Bladder microvascular endothelial cell (primary cell): Measurements from ENCODE around the gene SCN7A. TPM values are rescaled to one million over a fixed set of nuclear protein-coding genes. Genes with fewer than 3 reads are reported as not detected.

Source experiments
- total RNA-seq: library from RNA; depleted of rRNA; stranded (reverse); fragments of >200 nt; gene quantifications from 2 replicates; pipeline ENCODE4 v1.2.3, GENCODE V29; 2014

SCN7A gene
- total RNA-seq, result not detected in 2 replicates

DNA sequence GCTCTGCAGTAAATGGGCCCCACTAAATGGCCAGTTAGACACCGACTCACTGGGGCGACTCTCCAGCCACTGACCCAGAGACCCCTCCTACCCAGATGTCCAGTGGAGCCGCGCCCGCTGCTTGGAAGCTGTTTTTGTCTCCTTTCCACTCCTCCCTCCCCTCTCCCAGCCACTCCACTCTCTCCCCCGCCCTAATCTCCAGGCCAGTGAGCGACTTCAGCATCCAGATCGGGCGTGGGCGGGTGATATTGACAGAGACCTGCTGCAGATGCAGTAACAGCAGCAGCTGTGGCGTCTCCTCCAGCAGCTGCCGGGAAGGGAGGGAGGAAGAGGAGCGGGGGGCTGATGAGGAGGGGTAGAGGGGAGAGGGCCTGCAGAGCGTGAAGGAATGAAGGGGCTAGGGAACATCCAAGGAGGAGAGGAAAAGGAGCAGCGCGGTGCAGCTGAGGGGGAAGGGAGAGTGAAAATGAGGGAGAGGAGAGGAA is at the start of gene SCN7A:
Gene SCN7A, minus strand, starts transcription at position 110 of the 485 bp plus-strand sequence. CDS start 16,553 bp downstream, outside the sequence.

DNA sequence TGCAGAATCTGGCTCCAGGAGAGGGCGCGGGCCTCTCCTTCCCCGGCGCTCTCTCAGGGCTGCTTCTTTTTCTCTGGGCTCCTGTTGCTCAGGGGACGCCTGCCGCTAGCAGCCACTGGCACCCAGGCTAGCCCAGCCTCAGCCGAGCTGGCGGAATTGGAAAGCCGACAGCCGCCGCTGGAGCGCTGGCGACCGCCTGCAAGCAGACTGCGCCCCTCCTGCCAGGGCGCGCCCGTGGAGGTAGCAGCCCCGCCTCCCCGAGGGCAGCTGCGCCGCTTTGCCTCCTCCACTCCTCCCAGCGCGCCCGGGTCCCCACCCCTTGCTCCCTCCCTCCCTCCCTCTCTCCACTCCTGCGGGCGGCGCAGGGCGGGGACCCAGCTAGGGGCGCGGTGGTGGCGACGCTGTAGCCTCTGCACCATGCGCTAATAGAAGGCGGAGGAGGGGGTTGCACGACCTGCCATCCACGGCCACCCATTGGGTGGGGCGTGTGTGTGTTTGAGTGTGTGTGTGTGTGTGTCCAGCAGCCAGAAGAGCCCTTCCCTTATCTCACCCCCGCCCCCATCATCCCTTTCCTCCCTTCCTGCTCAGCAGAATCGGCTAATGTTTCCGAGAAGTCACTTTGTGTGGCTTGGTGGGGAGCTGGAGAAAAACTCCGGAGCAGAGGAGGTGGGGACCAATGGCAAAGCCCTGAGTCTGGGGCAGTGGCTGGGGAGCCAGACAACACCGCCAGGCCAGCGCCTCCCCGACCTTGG is 118.1 kb downstream of the SCN7A start, which contains the start of gene SCN9A:
Gene SCN9A, minus strand, starts transcription at position 209 of the 752 bp plus-strand sequence. CDS start 64,188 bp downstream, outside the sequence.

Other genes starting within 250 kb of the SCN7A start
- gene SCN9A, start 118.3 kb downstream of the SCN7A start, total RNA-seq, result 1.3 and 1.6 TPM in 2 replicates